B cell (primary cell): ENCODE measurements around the gene DENND1A.

Experiments used
- CTCF ChIP-seq: fragments of 200-600 bp; IDR thresholded peaks from one replicate; pipeline ENCODE4 v1.8.0; 2022; ENCODE audit warnings: antibody characterized with exemption, mild to moderate bottlenecking
- EZH2 ChIP-seq: IDR thresholded peaks from 2 replicates; pipeline ENCODE4 v1.6.1; 2012; ENCODE audit warnings: borderline replicate concordance, low read depth, mild to moderate bottlenecking, moderate library complexity, low read length; ENCODE audit not compliant: insufficient read depth, poor library complexity, severe bottlenecking

- TF ChIP-seq CTCF: no peak
- TF ChIP-seq EZH2: no peak
Measured at GRCh38 chr9:123687246-123687751, 242.6 kb downstream of the DENND1A start.
